ENCODE results near the gene KIF23.
A peak's percentile ranks its signal among the peaks of the same experiment; 100 is the strongest.

Gene KIF23

GRCh38 chr15:69474291-69474690 is 60.1 kb downstream of the KIF23 start:
- no peak for TF ChIP-seq CTCF (IDR thresholded peaks at IDR 0.05; ENCODE audit: extremely low read depth, insufficient read depth, missing control alignments)
- DNase-seq (ENCODE audit: low spot score): no peak
- in situ Hi-C loops (cut with MboI; ENCODE audit: low pct_unique_long_range_greater_than_20kb, low sequenced_read_pairs, unreplicated experiment): no loop called here

GRCh38 chr15:69474846-69475455 is 60.8 kb downstream of the KIF23 start:
- no peak for TF ChIP-seq CTCF (IDR thresholded peaks at IDR 0.05; ENCODE audit: extremely low read depth, insufficient read depth, missing control alignments)
- in situ Hi-C loops (cut with MboI; ENCODE audit: low pct_unique_long_range_greater_than_20kb, low sequenced_read_pairs, unreplicated experiment): loop anchor here (25.0 kb wide), 1 partner anchor 1237 kb away; no protein-coding TSS in a partner anchor
- DNase-seq (ENCODE audit: low spot score): no peak

GRCh38 chr15:69475769-69476358 is 61.7 kb downstream of the KIF23 start:
- in situ Hi-C loops (cut with MboI; ENCODE audit: low pct_unique_long_range_greater_than_20kb, low sequenced_read_pairs, unreplicated experiment): loop anchor here (25.0 kb wide), 1 partner anchor 1236 kb away; no protein-coding TSS in a partner anchor
- TF ChIP-seq CTCF (IDR thresholded peaks at IDR 0.05; ENCODE audit: extremely low read depth, insufficient read depth, missing control alignments): peak; percentile 85
- DNase-seq (ENCODE audit: low spot score): peak; percentile 72

GRCh38 chr15:69476704-69477473 is 62.7 kb downstream of the KIF23 start:
- no peak for TF ChIP-seq CTCF (IDR thresholded peaks at IDR 0.05; ENCODE audit: extremely low read depth, insufficient read depth, missing control alignments)
- in situ Hi-C loops (cut with MboI; ENCODE audit: low pct_unique_long_range_greater_than_20kb, low sequenced_read_pairs, unreplicated experiment): loop anchor here (25.0 kb wide), 1 partner anchor 1235 kb away; no protein-coding TSS in a partner anchor
- DNase-seq (ENCODE audit: low spot score): no peak

GRCh38 chr15:69478259-69478781 is 64.2 kb downstream of the KIF23 start:
- TF ChIP-seq CTCF (IDR thresholded peaks at IDR 0.05; ENCODE audit: extremely low read depth, insufficient read depth, missing control alignments): peak; percentile 92
- peak; percentile 59 for DNase-seq (ENCODE audit: low spot score)
- in situ Hi-C loops (cut with MboI; ENCODE audit: low pct_unique_long_range_greater_than_20kb, low sequenced_read_pairs, unreplicated experiment): loop anchor here (25.0 kb wide), 1 partner anchor 1234 kb away; no protein-coding TSS in a partner anchor

GRCh38 chr15:69479081-69479480 is 64.9 kb downstream of the KIF23 start:
- TF ChIP-seq CTCF (IDR thresholded peaks at IDR 0.05; ENCODE audit: extremely low read depth, insufficient read depth, missing control alignments): no peak
- in situ Hi-C loops (cut with MboI; ENCODE audit: low pct_unique_long_range_greater_than_20kb, low sequenced_read_pairs, unreplicated experiment): loop anchor here (25.0 kb wide), 1 partner anchor 1233 kb away; no protein-coding TSS in a partner anchor
- no peak for DNase-seq (ENCODE audit: low spot score)
